HG03175 (cell line): Measurements from ENCODE around the gene FGFBP3.

Experiments used
- ATAC-seq: cut with Tn5 transposase; IDR thresholded peaks from one replicate; pipeline ENCODE4 v1.9.1; 2021; ENCODE audit warnings: mild to moderate bottlenecking, moderate library complexity; ENCODE audit not compliant: unreplicated experiment

Gene FGFBP3

GRCh38 chr10:91860885-91861284, 48.4 kb downstream of the FGFBP3 start:
- ATAC-seq, result no peak

DNA sequence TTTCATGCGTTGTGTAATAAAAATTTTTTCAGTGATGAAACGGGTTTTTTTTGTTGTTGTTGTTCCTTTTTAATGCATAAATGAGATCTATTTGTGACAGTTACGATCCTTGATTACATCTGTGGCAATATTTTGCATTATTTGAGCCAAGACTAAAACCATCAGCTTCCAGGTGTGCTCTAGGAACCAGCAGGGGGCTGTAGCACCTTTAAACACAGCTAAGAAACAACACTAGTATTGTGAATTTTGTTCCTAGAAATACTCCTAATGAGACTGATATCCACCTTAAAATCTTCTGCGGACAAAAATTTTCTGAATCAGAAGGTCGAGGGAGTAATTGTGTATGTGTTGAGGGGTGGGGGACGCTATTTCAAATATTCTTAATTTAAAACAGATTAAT, 52.6 kb downstream of the FGFBP3 start:
- ATAC-seq, result no peak
